ENCODE measurements around the gene YIPF2. TPM values are rescaled to one million over a fixed set of nuclear protein-coding genes. Genes with fewer than 3 reads are reported as not detected.
"Not testable (repeated sequence)": the region's sequence is repeated elsewhere in the genome, so short reads cannot be mapped to it uniquely, and the experiment has no call there.

The YIPF2 gene
- total RNA-seq, 4 donors from 2014 or later: 40.5 to 100 (median 71.0) TPM

DNA sequence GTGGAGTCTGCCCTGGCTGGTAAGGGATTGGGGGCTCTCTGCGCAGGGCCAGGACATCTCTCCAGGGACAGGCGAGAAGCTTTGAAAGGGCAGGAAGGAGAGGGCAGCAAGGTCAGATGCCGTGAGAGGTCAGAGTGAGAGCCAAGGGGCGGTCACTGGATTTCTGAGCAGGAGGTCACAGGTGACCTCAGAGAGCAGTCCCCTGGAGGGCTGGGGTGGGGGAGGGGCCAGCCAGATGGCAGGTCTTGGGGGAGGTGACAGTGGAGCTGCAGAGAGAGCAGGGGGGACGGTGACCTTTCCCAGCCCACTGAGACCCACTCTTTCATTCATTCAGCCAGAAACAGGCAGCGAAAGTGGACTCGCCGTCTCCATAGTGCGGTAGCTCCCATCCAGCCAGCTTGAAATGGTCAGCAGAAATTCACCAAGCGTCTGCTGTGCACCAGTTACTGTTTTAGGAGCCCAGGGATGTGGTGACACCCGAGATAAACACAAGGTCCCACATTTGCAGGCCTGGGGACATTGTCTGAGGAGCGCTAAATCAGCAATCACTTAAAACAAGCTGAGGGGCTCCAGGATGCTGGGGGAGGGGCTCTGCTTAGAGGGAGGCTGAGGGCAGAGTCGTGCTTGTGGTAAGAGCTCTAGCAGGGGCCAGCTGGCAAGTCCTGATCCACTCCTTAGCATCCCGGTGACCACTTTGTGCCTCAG is 46.9 kb downstream of the YIPF2 start:
- Histone ChIP-seq H3K9me3 (no peaks in the 10 kb centered on the region), H3K36me3 (no peaks in the 10 kb centered on the region), H3K27me3 (no peaks in the 10 kb centered on the region), H3K27ac (no peak overlapping the region), H3K4me3 (no peak overlapping the region), H3K4me1 (peaks cover 0 to 11% of the 10 kb centered on the region in 2 donors)
- intact Hi-C loops (cut with DNase I; ENCODE audit: low total_unique reads): no loop called here
- no peak for DNase-seq
- TF ChIP-seq POLR2A (IDR thresholded peaks at IDR 0.05): no peak
- TF ChIP-seq, protein P1, sequence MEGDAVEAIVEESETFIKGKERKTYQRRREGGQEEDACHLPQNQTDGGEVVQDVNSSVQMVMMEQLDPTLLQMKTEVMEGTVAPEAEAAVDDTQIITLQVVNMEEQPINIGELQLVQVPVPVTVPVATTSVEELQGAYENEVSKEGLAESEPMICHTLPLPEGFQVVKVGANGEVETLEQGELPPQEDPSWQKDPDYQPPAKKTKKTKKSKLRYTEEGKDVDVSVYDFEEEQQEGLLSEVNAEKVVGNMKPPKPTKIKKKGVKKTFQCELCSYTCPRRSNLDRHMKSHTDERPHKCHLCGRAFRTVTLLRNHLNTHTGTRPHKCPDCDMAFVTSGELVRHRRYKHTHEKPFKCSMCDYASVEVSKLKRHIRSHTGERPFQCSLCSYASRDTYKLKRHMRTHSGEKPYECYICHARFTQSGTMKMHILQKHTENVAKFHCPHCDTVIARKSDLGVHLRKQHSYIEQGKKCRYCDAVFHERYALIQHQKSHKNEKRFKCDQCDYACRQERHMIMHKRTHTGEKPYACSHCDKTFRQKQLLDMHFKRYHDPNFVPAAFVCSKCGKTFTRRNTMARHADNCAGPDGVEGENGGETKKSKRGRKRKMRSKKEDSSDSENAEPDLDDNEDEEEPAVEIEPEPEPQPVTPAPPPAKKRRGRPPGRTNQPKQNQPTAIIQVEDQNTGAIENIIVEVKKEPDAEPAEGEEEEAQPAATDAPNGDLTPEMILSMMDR (IDR thresholded peaks at IDR 0.05): no peak

- Histone ChIP-seq H3K27ac (no peak overlapping the region), H3K9me3 (no peaks in the 10 kb centered on the region), H3K27me3 (no peaks in the 10 kb centered on the region), H3K4me1 (peaks cover 0 to 7% of the 10 kb centered on the region in 2 donors), H3K4me3 (no peak overlapping the region), H3K36me3 (no peaks in the 10 kb centered on the region)
- TF ChIP-seq, protein P1 (IDR thresholded peaks at IDR 0.05): no peak
- no peak for TF ChIP-seq POLR2A (IDR thresholded peaks at IDR 0.05)
- DNase-seq: no peak
- intact Hi-C loops (cut with DNase I; ENCODE audit: low total_unique reads): no loop called here
Observed at GRCh38 chr19:10878253-10878652, 50.2 kb downstream of the YIPF2 start.

DNA sequence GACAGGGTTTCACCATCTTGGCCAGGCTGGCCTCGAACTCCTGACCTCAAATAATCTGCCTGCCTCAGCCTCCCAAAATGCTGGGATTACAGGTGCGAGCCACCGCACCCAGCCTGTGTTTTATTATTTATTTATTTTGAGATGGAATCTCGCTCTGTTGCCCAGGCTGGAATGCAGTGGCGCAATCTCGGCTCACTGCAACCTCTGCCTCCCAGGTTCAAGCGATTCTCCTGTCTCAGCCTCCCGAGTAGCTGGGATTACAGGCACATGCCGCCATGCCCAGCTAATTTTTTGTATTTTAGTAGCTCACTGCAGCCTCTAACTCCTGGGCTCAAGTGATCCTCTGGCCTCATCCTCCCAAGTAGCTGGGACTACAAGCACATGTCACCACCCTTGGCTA is 50.8 kb downstream of the YIPF2 start:
- H3K36me3 ChIP-seq; H3K9me3 ChIP-seq; H3K4me3 ChIP-seq; intact Hi-C loops (cut with DNase I; ENCODE audit: low total_unique reads); DNase-seq; H3K27me3 ChIP-seq; H3K27ac ChIP-seq: not testable (repeated sequence)
- H3K4me1 ChIP-seq: peaks cover 0 to 12% of the 10 kb centered on the region in 2 donors

DNA sequence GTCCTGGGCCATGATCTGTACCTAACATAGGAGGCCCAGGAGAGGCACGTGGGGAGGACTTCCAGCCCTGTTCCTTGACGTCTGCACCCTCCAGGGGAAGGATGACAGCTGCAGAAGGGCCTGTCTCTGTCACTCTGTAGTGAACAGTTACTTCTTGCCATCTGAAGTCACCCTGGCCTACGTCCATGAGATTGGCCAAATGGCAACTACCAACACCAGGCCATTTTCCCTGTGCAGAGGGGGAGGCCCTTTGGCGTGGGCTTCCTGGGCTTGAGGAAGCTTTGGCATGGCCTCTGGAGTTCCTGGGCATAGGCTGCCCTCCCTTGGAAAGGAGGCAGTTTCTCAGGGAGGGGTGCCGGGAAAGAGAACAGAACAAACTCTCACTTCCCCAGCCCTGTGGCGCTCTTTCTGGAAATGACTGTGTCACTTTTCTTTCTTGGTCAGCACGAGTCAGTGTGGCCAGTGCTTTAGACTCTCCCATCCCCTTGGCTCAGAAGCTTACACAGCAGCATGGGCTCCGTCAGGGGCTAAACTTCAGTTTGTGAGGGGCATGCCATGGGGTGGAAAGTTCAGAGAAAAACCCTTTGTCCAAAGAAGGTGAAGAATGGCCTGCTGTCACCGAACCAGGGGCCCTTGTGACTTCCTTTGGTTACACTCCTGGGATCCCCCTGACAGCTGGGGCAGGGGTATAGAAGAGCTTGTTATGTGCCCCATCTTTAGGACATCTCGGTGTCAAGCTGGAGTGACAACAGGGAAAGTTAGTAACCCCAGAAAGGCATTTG is 51.8 kb downstream of the YIPF2 start:
- Histone ChIP-seq H3K4me3 (no peak overlapping the region), H3K36me3 (no peaks in the 10 kb centered on the region), H3K27ac (peak overlapping the region in 1 of 2 donors; percentile 38), H3K9me3 (no peaks in the 10 kb centered on the region), H3K4me1 (peaks cover 0 to 12% of the 10 kb centered on the region in 2 donors), H3K27me3 (no peaks in the 10 kb centered on the region)
- intact Hi-C loops (cut with DNase I; ENCODE audit: low total_unique reads): no loop called here
- no peak for DNase-seq
- TF ChIP-seq, protein P1 (IDR thresholded peaks at IDR 0.05): no peak
- no peak for TF ChIP-seq POLR2A (IDR thresholded peaks at IDR 0.05)

DNA sequence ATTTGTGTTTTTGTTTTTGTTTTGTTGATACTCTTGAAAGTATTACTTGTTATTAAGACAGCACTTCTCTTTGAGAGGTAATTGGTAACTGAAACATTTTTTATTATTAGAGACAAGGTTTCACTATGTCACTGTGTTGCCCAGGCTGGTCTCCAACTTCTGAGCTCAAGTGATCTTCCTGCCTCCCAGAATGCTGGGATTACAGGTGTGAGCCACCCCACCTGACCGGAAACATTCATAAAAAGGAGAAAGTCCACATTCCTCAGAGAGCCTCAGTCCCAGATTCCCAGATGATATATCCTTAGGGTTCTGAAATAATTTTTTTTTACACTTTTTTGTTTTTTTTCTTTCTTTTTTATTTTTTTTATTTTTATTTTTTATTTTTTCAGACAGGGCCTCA is 54.4 kb downstream of the YIPF2 start:
- TF ChIP-seq, protein P1 (IDR thresholded peaks at IDR 0.05): no peak
- no peak for TF ChIP-seq POLR2A (IDR thresholded peaks at IDR 0.05)
- peaks cover 0 to 12% of the 10 kb centered on the region in 2 donors for H3K4me1 ChIP-seq
- no peaks in the 10 kb centered on the region for H3K36me3 ChIP-seq
- DNase-seq: no peak
- no peaks in the 10 kb centered on the region for H3K9me3 ChIP-seq
- no peaks in the 10 kb centered on the region for H3K27me3 ChIP-seq
- no peak overlapping the region for H3K4me3 ChIP-seq
- peak overlapping the region in 1 of 2 donors; percentile 7 for H3K27ac ChIP-seq
- intact Hi-C loops (cut with DNase I; ENCODE audit: low total_unique reads): no loop called here
